SKM-1 (cell line): Measurements from ENCODE around the gene SHKBP1.

Experiments used
- DNase-seq: peaks from one replicate; lab custom pipeline; 2025; ENCODE audit not compliant: unreplicated experiment; lab: John Stamatoyannopoulos, UW

The SHKBP1 gene

DNA sequence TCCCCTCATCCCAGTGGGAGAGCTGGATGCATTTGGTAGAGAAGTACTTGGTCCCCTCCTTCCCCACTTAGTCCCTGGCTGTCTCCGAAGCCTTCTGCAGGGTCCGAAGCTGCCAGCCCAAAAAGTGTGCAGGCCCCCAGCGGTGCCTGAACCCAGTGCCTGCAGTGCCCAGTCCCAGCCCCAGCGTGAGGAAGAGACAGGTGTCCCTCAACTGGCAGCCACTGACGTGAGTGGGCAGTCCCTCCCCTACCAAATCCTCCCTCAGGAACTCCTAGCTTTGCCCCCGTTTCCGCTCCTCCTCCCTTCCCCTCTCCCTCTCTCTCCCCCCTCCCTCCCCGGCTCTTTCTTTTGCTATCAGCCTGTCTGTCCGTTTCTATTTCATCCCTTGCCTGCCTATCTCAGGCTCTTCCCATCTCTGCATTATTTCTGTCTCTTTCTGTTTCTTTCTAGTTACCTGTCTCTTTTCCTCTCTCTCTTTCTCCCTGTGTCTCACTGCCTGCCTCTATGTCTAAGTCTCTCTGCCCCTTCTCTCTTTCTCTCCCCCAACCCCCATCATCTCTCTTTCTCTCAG, 22.7 kb downstream of the SHKBP1 start:
- DNase-seq = no peak

DNA sequence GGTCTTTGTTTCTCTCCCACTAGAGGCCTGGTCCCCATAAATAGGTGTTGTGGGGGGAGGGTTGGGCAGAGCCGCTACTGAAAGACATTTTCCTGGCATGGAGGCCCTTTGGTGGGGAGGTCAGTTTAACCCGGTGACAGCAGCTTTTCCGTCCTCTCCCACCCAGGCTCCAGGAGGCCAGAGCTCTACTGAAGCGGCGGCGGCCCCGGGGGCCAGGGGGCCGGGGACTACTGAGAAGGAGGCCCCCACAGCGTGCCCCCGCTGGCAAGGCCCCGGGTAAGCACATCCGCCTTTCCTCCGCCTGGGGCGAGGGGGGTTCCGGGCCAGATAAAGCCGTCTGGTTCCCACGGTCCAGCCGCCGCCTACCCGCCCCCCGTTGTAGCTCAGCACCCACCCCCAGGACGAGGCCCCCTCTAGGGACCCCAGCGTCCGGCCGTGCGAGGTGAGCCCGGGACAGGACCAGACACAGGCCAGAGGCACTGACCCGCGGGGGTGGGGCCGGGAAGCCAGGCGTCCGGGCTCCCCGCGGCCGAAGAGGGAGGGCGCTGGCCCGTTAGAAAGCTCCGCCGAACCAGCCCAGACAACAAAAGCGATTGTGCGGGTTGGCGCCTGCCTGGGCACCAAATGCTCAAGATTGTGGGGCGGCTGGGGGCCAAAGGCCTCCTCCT, 23.4 kb downstream of the SHKBP1 start:
- DNase-seq = no peak

DNA sequence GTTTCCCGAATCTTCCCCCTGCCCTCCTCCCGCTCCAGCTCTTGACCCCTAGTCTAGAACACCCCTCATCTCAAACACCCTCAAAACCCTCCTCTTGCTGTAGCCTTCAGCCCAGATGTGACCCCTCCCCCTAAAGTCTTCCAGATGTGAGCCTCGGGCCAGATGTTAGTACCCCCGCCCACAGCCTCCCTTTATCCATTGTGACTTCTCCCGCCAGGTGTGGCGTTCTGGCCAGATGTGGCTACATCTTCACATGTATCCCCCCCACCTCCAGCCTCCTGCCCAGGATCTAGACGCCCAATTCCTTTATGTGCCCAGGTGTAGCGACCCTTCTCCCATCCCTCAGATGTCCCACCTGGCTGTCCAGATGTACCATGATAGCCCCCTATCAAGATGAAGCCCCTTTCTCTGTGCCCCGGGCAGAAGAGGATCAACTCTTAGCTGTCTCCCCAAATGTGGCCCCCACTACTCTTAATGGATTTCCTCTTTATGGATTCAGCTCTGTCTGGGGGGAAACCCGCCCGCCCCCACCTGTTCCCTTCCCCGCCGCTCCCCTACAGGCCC, 24.0 kb downstream of the SHKBP1 start:
- no peak for DNase-seq

DNA sequence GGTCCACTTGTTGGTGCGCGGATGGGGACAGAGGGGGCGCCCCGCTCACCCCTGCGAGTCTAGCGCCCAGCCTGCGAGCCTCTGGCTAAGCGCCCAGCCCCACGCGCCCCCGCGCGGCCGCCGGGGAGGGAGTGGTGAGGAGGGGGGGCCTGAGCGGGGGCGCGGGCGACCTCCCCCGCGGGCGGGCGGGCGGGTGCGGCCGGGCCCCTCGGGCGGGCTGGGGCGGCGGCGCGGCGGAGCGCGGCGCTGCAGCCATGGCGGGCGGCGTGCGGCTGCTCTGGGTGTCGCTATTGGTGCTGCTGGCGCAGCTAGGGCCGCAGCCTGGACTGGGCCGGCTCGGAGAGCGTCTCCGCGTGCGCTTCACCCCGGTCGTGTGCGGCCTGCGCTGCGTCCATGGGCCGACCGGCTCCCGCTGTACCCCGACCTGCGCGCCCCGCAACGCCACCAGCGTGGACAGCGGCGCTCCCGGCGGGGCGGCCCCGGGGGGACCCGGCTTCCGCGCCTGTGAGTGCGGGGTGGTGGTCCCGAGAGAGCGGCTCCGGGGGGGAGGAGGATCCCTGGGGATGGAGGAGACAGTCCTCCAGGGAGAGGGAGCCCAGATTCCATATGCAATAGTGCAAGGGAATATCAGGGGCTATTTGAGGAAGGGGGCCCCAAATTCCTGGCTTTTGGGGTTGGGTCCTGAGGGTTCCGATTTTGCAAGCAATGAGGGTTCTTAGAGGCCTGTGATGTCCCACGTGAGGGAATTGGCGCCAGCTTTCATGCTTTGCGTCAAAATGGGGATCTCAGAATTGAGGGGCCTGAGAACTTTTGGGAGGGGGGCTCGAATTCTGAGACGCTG, 24.7 kb downstream of the SHKBP1 start, which contains the start of gene LTBP4:
TSS of gene LTBP4 (plus strand) at position 236 of the 841 bp plus-strand sequence. CDS start at position 255, 19 bp downstream.
- DNase-seq = no peak

DNA sequence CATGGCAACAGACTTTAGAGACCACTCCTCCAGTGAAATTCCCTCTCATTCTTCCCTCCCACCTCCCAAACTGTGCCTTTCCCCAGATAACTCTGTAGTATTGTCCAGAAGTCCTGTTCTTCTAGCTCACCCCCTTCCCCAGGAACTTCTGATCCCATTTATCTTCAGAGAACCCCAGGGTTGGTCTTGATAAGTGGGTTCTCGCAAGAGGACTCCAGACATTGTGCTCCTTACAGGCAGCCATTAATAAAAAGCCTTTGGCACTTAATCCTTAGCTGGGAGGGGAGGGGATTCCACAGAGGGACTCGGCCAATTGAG, 26.4 kb downstream of the SHKBP1 start:
- DNase-seq = no peak

DNA sequence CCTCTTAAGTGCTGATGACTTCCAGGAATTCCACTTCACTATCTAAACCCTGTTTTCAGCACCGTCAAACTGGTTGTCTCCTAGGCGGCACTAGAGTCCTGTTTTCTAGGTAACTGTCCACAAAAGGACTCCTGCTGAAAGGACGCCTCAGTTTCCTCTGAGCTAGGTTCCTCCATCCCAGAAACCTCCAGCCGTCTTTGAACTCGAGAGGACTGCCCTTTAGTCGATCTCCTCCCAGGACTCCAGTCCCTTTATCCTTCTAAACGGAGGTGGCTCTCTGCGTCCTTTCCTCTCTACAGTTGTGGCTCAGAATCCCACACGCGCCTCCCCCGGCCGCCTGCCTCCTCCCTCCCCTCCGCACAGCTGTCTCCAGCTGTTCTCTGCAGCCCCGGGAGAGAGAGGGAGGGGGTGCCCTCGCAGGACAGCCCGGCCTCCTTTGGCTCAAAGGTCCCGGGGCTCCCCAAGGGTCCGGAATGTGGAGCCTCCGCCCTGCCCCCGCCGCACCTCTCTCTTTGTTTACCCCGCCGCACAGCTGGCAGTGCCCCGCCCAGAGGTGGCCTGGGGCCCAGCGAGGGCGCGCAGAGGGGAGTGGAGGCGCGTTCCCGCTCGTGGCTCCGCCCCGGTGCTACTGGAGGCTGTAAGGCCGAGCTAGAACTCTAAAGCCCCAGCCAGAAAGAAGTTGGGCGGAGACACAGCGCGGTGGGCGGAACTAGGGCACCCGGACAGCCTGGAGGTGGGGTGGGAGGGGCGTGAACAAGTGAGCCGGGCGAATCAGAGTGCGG, 26.9 kb downstream of the SHKBP1 start:
- DNase-seq = peak; percentile 93

DNA sequence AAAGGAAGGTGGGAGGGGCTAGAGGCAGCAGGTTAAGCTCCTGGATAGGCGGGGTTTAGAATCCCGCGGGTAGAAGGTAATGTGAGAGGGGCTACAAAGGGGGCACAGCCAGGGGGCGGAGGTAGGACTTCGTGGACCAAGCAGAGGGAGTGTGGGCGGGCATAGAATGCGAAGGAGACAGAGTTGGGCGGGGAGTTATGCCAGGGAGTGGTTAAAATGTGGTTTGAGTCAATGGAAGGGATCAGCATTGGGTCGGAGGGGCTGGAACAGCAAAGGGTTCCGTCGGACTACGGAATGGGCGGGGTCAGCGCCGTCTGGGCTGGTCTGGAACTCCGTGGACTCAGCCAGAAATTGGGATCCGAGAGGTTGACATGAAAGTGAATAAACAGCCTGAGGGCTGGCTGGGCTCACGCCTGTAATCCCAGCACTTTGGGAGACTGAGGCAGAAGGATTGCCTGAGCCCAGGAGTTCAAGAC, 27.5 kb downstream of the SHKBP1 start:
- DNase-seq = no peak

DNA sequence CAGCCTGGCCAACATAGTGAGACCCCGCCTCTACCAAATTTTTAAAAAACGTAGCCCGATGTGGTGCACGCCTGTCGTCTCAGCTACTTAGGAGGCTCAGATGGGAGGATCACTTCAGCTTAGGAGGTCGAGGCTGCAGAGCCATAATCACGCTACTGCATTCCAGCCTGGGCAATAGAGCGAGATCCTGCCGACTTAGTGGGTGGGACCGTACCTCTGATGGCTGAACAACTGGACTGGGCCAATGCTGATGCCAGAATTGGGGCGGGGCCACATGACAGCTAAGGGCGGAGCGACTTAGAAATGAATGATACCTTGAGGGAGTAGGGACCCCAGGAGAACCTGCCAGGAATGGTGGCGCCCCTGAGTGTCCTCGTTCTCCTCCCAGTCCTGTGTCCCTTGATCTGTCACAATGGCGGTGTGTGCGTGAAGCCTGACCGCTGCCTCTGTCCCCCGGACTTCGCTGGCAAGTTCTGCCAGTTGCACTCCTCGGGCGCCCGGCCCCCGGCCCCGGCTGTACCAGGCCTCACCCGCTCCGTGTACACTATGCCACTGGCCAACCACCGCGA, 28.1 kb downstream of the SHKBP1 start:
- DNase-seq = no peak

DNA sequence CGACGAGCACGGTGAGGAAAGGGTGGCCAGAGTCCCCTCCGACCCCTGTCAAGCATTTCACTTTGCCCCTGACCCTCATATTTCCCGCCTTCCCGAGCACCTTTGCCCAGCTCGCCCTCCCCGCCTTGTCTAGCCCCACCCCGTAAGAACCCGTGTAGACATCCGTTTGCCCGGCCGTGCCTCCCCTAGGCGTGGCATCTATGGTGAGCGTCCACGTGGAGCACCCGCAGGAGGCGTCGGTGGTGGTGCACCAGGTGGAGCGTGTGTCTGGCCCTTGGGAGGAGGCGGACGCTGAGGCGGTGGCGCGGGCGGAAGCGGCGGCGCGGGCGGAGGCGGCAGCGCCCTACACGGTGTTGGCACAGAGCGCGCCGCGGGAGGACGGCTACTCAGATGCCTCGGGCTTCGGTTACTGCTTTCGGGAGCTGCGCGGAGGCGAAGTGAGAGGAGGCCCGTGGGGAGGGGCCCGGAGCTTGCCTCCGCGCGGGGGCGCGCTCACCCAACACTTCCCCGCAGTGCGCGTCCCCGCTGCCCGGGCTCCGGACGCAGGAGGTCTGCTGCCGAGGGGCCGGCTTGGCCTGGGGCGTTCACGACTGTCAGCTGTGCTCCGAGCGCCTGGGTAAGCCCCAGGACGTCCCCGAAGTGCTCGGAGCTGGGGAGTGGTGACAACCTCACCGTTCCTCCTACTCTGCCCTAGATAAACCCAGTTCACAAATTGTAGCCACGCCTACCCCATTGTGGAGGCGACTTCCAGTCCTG, 28.7 kb downstream of the SHKBP1 start:
- DNase-seq = peak; percentile 35

DNA sequence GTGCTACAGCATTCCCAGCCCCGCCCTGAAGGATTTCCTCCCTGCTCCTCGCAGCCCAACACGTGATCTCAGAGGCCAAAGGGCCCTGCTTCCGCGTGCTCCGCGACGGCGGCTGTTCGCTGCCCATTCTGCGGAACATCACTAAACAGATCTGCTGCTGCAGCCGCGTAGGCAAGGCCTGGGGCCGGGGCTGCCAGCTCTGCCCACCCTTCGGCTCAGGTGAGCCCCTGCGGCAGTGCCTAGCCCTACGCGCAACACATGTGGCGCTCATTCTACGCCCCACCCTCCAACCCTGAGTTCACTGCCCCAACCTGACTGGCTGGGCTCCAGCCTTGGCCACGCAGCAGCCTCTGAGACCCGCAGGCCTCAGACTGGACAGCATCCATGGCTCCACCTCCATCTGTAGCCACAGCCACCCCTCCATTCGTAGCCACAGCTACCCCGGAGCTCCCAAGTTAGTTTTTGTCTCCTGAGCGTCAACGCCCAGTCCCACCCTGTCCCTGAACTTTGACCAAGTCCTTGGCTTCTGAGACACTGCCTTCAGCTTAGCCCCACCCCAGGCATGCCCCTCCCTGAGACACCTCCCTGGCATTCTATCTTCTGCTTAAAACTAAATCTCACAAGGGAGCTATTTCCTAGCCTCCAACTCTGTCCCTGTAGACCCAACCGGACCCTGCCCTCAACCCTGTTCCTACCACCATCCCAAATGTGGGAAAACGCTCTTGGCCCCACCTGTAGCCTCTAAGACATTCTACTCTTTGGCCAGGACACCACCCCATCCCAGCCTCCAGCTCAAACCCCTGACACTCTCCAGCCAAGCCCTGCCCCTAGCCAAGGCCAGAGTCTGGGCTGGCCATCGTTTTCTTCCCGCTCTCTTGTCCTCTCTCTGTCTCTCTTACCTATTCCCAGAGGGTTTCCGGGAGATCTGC, 30.9 kb downstream of the SHKBP1 start:
- no peak for DNase-seq

DNA sequence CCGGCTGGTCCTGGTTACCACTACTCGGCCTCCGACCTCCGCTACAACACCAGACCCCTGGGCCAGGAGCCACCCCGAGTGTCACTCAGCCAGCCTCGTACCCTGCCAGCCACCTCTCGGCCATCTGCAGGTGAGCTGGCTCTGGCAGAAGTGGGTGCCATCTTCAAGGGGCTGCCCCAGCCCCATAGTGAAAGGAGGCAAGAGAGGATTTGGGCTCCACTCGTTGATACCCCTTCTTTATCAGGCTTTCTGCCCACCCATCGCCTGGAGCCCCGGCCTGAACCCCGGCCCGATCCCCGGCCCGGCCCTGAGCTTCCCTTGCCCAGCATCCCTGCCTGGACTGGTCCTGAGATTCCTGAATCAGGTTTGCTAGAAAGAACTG, 31.6 kb downstream of the SHKBP1 start:
- DNase-seq = no peak

DNA sequence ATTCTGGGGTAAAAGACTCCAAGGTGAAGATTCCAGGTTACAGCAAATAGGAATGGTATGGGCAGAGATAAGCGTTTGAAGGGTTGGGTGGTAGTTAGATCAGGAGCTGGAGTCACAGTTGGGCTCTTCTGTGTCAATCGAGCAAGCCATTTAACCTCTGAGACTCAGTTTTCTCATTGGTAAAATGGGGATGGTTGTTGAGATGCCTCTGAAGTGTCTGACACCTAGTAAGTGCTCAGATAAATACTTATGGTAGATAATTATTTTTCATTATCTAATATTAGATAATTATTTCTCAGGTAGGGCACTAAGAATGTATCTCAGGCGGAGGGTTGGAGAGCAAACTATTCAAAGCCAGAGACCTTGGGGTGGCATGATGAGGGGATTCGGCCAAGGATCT, 32.3 kb downstream of the SHKBP1 start:
- no peak for DNase-seq

DNA sequence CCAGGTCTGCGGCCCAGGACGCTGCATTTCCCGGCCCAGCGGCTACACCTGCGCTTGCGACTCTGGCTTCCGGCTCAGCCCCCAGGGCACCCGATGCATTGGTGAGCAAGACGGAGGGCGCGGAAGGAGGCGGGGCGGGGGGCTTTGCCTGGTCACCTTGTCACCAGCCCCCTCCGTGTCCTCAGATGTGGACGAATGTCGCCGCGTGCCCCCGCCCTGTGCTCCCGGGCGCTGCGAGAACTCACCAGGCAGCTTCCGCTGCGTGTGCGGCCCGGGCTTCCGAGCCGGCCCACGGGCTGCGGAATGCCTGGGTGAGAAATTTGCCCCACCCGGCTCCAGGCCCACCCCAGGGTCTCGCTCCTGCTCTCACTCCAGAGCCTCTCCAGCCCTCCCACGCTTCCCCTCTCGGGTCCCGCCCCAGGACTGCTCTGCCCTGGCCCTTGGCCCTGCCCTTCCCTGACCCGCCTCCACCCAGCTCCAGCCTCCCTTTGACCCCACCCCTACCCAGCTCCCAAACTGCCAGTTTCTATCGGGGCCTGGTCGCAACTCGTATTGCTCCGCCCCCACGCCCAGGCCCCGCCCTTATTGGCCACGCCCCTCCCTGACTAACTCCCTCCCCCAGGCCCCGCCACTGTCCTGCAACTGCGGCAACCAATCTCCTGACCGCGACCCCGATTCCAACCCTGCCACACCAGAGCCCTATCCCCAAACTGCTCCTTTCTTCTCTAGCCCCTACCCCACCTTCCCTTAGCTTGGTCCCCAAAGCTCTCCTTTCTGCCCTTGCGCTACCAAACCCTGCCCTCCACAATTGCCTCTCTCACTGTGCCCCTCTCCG, 33.1 kb downstream of the SHKBP1 start:
- DNase-seq = peak; percentile 71

DNA sequence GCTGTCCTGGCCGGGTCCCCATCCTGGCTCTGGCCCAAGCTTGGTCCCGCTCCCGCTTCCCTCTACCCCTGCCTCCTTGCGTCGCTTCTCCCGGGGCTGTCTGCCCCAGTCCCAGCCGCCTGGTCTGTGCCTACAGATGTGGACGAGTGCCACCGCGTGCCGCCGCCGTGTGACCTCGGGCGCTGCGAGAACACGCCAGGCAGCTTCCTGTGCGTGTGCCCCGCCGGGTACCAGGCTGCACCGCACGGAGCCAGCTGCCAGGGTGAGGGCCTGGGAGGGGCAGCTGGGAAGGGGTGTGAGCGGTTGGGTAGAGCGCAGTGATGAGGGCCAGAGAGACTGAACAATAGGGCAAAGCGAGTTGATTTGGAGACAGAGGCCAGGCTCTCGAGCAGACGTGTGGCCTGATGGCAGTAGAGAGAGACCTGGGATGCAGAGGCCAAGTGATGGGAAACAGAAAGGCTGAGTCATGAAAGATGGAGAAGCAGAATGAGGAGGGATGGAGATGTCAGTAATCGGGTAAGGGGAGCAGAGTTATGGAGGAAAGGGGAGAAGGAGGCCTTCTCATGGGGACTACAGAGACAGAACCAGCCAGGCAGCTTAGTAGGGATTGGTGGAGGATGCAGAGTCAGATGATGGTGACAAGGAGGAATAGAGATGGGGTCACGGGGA, 33.9 kb downstream of the SHKBP1 start:
- DNase-seq = no peak

DNA sequence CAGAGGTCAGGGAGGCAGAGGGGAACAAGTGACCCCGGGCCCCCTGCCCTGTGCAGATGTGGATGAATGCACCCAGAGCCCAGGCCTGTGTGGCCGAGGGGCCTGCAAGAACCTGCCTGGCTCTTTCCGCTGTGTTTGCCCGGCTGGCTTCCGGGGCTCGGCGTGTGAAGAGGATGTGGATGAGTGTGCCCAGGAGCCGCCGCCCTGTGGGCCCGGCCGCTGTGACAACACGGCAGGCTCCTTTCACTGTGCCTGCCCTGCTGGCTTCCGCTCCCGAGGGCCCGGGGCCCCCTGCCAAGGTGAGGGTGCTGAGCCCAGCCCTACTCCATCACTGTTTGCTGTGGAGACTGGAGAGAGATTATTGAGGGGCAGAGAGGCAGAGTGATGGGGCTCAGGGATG, 34.4 kb downstream of the SHKBP1 start:
- no peak for DNase-seq

DNA sequence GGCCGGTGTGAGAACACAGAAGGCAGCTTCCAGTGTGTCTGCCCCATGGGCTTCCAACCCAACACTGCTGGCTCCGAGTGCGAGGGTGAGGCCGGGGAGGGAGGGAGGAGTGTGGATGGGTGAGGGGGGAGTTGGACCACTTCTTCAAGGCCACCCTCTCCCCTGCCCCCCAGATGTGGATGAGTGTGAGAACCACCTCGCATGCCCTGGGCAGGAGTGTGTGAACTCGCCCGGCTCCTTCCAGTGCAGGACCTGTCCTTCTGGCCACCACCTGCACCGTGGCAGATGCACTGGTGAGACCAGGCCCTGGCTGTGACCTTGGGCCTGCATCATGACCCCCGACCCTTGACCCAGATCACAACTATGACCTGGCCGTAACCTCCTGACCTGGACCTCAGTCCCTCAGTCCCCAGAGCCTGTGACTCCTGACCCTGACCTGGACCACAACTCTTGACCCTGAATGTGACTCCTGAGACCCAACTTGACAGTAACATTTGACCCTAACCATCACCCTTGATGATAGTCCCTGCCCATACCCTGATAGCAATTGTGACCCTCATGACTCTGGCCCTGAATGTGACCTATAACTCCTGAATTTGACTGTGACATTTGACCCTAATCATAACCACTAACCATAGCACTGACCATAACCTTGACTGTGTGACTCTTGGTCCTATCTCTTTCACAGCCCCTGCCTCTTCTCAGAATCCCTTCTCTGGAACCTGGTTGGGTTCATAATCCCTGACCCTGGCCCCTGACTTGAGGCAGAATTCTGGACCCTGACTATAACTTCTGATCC, 35.4 kb downstream of the SHKBP1 start:
- DNase-seq = no peak
